ENCODE data around the gene RFX5. TPM values are rescaled to one million over a fixed set of nuclear protein-coding genes. Genes with fewer than 3 reads are reported as not detected.

RFX5 gene
- total RNA-seq: 72.2 and 78.5 TPM in 2 replicates

DNA sequence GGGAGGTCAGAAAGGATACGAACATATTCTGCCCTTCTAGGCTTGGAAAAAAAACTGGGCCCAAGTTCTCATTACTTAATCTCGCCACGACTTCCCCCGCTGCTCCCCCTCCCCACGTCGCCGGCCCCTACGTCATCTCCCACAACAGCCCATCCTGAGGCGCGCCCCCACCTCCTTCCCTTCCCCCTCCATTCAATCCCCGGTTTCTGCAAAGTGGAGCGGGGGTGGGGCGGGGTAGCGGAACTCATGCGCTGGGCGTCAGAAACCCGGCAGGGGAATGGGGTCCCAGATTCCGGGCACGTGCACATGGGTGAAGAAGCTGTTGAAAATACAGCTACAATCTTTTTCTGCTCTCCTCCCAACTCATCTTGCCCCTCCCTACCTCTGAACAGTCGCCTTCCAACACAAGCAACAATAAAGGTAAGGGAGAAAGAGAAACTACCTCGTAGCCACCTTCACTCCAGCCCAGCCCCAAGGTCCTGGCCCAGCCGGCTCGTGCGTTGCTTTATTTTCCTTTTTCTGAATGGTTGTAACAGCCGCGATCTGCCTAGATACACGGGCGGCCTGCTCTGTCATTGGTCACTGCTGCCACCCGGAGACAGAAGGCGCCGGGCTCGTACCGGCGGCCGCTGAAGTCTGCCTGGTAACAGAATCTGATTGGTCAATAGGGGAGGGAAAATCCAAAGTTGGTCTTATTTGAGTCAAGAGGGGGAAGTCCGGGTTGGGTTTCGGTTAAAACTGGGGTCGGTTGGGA is at the start of gene RFX5:
RFX5 (minus strand) TSS at position 484 of the 754 bp plus-strand sequence. CDS start 932 bp downstream, outside the sequence.

DNA sequence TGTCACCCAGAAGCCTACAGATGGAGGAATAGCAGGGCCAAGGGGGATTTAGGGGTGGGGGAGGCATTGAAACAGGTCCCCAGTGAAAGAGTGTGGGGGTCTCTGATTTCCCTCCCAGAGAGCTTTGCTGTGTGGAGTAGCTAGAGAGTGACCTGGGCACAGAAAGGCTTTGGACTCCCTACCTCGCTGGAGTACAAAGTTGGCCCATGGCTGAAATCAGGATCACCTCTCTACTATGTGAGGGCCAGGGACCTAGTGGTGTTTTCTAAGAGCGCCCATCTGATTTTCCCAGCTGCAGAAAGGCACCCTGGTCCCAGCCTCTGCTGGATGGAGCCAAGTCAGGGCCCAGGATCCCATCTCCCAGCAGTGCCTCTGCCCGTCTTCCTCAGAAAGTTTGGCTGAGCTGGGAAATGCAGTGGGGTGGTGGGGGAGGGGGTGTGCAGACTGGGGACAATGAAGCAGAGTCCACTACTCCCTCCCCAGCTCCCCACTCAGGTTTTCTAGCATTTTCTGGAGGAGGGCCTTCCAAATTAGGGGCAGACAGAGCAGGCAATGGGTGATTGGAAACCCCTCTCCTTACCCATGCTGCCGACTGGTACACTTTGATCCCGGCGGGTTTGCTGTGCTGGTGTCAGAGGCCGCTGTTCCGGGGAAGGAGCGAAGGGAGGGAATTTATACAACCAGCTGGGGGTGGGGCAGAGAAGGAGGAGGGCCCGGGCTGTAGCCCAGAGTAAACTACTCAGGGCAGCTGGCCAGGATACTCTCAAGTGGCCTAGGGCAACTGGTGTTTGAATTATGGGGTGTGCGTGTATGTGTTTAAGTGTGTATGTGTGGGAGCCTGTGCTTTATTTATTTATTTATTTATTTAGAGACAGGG is 25.2 kb upstream of the RFX5 start, which contains the start of gene SELENBP1:
SELENBP1 (minus strand) TSS at position 648 of the 877 bp plus-strand sequence; CDS start at position 584, 64 bp downstream.

DNA sequence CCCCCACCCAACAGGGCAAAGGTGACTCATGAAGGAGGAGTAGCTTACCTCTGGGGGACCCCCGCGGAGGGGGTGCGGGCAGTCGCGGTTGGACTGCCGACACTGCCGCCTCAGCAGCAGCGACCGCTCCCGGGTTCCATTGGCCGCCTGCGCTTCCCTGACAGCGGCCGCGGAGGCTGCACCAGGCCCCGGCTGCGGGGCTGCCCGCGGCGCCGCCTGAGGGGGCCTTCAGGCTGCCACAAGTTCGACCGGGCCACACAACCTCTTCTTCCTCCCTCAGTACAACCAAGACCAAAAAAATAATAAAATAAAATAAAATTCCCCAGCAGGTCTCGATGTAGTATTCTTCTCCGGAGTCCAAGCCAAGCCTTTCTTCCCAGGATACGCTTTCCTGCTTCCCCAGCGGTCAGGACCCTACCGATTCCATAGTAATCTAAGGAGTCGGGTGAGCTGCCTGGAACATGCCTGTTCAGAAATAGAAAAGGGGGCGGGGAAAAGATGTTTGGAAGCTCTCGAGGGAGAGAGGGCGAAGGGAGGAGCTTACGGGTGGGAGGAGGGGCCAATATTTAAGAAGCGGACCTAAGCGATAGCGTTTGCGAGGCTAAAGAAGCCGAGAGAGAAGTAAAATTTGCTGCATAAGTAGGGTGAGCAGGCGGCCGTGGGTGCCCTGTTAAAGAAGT is 19.7 kb downstream of the RFX5 start, which contains the start of gene PI4KB:
PI4KB (minus strand) TSS at position 194 of the 680 bp plus-strand sequence. CDS start 10,935 bp downstream, outside the sequence.

Small RNA genes within 50 kb of the gene (small RNA-seq; reads per million reads assigned to genes)
- gene RN7SL444P: not detected

Other genes starting within 250 kb of the RFX5 start
- gene SEMA6C, start 200.6 kb downstream of the RFX5 start, total RNA-seq: 7.6 and 20.8 TPM in 2 replicates
- not detected in 2 replicates for gene TNFAIP8L2, start 190.6 kb downstream of the RFX5 start, total RNA-seq
- 11.0 and 16.1 TPM in 2 replicates for gene LYSMD1, start 181.3 kb downstream of the RFX5 start, total RNA-seq
- 29.1 and 41.6 TPM in 2 replicates for gene SCNM1, start 181.1 kb downstream of the RFX5 start, total RNA-seq
- gene TMOD4, start 171.3 kb downstream of the RFX5 start, total RNA-seq: not detected in 2 replicates
- 40.4 and 51.0 TPM in 2 replicates for gene VPS72, start 157.1 kb downstream of the RFX5 start, total RNA-seq
- 97.0 and 110 TPM in 2 replicates for gene PIP5K1A, start 148.7 kb downstream of the RFX5 start, total RNA-seq
- gene PSMD4, start 92.5 kb downstream of the RFX5 start, total RNA-seq: 173 and 181 TPM in 2 replicates
- gene ZNF687, start 65.0 kb downstream of the RFX5 start, total RNA-seq: 24.7 and 25.3 TPM in 2 replicates
- gene PI4KB, start 19.8 kb downstream of the RFX5 start, total RNA-seq: 76.3 and 101 TPM in 2 replicates
- gene SELENBP1, start 25.5 kb upstream of the RFX5 start, total RNA-seq: 2.0 and 5.9 TPM in 2 replicates
- 315 and 439 TPM in 2 replicates for gene PSMB4, start 52.3 kb upstream of the RFX5 start, total RNA-seq
- gene POGZ, start 112.2 kb upstream of the RFX5 start, total RNA-seq: 30.0 and 43.6 TPM in 2 replicates
- 2.0 and 2.7 TPM in 2 replicates for gene CGN, start 164.1 kb upstream of the RFX5 start, total RNA-seq
- 40.8 and 125 TPM in 2 replicates for gene TUFT1, start 193.1 kb upstream of the RFX5 start, total RNA-seq

Measured in placental epithelial cell (primary cell).